NCI-H82 treated with DMSO at 0.1 percent for 48 hours (cell line): ENCODE results near the gene NOP14.
"Not testable (repeated sequence)": the region's sequence is repeated elsewhere in the genome, so short reads cannot be mapped to it uniquely, and the experiment has no call there.

Experiments
- DNase-seq: peaks from one replicate; lab custom pipeline; 2025; ENCODE audit not compliant: unreplicated experiment; lab: John Stamatoyannopoulos, UW

The NOP14 gene

DNA sequence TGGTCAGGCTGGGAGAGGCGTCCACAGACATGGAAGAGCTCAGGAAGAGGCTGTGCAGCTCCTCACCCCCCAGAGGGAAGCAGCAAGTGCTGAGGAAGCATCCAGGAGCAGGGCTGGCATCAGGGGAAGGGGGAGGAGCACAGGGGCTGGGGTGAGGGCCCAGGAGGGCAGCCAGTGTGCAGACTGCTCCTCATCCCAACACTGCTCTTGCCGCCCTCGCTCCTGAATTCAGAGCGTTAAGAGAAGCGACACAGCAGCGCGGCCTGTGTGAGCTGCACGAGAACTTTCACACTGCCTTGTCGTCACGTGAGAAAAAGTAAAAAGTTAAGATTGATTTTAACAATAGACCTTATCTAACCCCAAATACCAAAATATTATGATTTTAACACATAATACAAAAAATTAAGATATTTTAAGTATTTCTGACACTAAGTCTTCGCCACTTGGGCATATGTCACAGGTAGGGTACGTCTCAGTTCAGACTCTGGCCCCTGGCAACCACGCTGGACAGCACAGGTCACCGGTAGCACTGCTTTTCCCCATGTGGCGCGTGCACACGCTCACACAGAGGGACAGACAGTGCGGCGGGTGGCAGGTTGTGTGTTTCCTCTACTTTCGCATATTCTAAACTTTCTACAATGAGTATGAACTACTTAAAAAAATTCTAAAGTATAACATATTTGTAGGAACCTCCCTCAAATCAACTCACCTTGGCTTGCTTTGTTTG lies 19.7 kb downstream of the NOP14 start:
- DNase-seq: no peak

DNA sequence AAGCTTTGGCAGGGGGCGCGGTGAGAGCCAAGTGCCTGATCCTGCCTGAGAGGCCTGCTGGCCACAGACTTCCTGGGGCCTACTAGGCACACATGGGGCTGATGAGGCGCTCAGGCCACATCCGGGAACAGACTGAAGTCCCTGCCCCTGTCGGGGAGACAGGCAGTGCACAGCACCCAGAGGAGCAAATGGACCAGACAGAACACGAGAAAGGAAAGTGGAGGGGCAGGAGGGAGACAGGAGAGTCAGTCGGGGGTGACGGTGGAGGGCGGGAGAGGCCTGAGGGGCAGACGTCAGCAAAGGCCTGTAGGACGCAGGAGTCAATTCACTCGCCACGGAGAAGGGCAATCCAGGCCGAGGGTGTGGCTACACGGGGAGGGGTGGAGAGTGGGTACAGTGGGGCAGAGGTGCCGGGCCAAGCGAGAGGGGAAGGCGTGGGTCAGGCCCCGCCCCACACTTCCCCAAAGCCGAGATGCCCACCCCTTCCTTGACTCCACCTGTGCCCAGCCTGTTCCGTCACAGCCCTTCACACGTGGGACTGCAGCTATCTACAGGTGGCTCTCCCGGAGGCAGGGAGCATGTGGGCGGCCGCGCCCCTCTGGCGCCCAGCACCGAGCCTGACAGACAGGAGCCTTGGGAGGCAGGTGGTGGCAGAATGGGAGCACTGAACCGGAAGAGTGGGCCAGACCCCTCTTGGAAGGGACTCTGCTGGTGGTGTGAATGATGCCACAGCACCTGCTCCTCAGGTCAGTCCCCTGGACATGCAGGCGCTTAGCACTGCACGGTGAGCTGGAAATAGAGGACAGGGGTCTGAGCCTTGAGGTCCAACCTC lies 20.5 kb downstream of the NOP14 start:
- DNase-seq: no peak

DNA sequence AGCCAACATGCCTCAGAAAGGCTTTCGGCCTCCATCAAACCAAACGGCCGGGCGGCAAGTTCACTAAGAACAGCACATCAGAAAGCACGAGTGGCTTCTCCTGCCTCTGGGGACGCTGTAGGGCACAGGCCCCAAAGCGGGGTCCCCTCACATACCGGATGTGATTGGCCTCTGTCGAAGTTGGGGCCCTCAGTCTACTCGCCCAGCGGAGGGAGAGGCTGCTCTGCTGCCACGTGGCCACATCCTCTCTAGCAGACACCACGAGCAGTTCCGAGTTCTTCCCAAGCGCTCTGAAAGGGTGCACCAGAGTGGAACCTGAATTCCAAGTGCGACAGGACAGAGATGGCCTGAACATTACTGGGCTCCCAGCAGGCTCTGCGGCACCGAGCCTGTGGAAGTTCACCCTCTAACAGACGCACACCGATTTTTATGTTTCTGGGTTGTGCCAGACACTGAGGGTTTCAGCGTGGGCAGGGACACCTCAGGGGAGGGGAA lies 21.1 kb downstream of the NOP14 start:
- DNase-seq: no peak

DNA sequence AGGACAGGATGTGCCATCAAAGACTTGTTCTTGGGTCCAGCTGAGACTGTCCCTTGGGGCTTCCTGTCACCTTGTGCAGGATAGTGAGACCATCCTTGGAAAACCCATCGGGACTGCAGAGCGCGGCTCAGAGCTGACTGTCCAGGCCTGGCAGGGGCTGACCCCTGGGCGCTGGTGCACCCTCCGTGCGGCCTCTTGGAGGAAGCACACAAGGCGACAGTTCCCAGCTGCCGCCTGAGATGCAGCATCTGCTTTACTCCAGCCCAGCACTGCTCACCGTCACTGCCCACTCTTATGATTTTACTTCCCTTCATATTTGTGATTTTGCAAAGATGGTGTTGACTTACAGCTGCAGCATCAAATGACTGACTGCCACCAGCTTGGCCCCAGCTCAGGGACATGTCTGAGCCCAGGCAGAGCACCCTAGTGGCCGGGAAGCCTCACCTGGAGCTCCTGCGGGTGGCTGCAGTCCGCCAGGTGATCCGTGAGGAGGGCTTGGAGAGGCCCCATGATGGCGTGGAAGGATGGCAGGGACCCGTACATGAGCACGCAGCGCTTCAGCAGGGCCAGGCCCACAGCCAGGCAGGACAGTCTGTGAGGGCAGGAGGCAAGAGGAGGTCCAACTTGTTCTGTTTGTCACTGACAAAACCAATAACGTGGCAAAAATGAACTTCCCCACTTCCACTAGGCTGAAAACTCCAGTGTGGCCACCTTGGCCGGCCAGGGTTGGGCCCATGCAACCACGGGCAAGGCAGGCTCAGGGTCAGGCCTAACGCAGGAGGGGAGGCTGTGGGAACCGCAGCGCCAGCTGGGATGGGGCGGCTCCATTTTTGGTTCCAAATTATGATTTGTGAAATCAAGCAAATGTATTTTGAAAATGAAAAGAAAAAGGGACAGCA lies 21.8 kb downstream of the NOP14 start:
- DNase-seq: no peak

DNA sequence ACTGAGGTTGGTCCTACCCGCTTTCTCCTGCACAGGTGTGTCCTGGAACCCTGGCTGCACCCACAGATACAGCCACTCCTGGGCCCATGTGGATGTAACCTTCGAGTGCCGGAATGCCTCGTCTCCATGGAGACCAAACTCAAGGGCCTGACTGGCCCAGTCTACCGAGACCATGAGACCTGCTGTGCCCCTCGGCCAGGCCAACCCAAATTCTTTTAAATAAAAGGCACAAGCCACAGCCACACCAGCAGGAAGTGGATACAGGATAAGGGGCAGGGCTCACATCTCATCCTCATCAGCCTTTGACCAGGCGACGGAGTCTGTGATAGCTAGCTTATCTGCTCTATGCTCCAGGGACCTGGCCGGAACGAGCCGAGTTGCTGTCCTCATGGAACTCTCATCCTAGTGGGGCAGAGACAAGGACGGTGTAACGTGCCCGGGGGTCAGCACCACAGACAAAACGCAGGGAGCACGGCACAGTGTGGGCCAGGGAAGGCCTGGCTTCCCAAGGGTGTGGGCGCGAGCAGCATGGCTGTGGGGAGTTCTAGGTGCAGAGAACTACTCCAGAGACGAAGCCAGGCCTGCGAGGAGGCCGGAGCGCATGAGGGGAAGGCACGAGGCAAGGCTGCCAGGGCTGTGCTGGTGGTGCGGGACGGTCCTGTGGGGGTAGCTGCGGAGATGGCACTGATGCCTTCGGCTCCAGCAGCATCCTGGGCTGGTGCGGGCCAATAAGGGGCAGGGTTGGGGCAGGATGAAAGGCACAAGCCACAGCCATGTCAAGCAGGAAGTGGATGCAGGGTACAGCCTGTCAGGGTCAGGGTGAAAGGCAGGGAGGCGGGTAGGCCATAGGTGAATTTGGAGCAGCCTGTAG lies 22.7 kb downstream of the NOP14 start:
- no peak for DNase-seq

DNA sequence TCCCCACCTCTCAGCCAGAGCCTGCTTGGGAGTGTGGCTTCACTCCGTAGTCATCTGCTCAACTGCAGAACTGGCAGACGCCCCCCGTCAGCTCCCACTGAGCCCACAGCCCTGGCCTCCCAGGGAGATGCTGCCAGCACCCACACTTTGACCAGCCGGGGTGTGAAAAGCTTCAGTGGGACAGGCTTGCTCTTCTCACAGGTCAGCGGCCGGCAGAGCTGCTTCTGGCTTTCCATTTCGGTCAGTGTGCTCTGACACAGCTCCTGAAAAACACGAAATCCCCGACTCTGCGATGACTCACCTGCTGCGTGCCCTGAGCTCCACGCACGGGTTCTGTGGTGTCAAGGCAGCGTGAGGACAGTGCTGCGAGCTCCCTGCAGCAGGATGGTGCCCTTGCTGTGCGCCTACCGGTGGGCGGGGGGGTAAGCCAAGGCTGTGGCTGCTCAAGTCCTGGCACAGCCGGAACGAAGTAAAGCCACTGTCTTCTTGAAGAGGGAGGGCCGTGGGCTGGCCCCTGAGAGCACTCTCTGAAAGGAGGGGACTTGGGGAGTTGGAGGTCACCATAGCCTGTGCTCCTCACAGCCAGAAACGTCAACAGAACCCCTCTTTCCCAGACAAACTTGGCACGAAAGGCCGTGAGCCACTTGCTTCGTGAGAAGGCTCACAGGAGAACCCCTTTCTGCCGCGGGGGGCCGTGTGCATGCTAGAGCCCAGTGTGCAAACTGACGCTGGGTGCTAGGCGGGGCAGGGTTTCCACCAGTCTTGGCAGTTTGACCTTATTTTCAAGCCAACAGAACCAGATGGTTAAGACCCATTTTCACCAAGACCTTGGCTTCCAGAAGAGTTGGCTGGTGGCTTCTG lies 23.6 kb downstream of the NOP14 start:
- no peak for DNase-seq

DNA sequence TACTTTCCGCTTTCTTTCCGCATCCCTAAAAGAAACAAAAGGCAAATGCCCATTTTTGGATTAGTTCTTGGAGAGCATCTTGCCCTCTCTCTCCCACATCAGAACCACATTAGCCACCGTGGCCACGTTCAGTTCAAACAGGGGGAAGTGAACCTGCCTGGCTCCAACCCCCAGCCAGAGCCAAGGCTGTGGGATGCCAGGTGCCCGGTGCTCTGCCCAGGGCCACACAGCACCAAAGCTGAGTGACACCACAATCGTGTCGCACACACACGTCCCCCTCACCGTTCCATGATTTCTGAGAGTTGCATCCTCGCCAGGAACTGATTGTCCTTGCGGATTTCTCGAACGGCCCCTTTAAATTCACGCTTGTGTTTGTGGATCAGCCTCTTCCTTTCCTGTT lies 24.3 kb downstream of the NOP14 start:
- DNase-seq: no peak

DNA sequence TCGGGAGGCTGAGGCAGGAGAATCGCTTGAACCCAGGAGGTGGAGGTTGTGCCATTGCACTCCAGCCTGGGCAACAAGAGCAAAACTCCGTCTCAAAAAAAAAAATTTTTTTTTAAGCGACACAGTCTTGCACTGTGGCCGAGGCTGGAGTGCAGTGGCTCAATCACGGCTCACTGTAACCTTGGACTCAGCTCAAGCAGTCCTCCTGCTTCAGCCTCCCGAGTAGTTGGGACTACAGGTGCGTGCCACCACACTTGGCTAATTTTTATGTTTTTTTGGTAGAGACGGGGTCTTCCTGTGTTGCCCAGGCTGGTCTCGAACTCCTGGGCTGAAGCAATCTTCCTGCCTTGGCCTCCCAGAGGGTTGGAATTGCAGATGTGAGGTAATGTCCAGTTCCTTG lies 24.8 kb downstream of the NOP14 start:
- not testable (repeated sequence) for DNase-seq

DNA sequence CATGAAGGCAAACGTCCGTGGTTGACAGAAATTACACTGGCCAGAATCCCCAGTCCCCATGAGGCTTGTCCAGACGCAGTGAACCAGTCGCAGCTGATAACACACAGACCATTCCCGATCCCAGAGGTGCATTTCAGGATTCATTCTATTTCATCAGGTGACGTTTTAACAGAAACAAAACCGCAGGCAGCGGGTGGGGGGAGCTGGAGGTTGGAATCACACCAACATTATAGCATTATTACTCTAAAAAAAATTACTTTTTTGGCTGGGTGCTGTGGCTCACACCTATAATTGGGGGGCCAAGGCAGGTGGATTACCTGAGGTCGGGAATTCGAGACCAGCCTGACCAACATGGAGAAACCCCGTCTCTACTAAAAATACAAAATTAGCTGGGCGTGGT lies 25.2 kb downstream of the NOP14 start:
- no peak for DNase-seq

DNA sequence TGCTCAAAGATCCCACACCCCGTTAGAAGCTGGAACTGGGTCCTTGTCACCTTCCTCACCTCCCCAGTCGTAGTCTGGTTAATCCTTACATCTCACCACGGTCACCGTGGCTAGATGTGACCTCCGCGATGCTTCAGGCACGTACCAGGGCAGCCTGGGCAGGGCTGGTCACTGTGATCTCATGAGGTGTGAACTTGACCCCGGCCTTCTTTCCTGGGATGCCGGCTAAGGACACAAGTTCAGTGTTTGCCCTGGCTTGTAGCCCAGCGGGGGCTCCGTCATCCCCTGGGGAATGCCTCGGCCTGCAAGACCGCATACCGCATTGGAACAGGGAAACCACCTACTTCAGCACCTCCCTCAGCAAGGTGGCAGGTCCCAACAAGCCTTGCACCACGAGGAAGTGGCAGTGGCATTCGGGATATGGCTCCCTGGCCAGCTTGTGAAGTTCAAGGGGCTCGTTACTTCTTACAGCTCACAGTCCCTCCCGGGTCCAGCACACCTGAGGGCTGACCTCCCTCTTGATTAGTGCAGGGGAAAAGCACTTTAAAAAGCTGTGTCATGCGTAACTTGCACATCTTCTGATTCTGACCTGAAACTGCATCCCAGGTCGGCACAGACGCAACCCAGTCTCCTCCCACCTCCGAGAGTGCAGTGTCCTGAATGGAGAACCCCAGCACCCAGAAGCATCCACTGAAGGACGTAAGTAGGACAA lies 25.9 kb downstream of the NOP14 start:
- DNase-seq: no peak

DNA sequence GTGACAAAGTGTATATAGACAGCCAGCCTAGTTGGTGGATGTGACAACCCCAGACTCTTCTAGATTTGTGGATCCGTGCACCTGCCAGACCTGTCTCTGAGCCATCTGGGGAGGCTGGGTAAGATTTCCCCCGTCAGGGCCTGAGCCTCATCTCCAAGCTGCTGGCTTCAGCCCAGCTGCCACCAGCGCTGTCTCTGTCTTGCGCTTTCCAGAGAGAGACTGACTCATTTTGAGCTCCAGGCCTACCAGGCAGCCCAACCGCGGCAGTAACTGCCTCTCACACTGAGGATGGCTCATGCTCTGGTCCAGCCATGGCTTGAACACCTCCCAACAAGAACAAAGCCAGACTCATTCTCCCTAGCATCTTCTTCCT lies 26.4 kb downstream of the NOP14 start:
- DNase-seq: no peak

DNA sequence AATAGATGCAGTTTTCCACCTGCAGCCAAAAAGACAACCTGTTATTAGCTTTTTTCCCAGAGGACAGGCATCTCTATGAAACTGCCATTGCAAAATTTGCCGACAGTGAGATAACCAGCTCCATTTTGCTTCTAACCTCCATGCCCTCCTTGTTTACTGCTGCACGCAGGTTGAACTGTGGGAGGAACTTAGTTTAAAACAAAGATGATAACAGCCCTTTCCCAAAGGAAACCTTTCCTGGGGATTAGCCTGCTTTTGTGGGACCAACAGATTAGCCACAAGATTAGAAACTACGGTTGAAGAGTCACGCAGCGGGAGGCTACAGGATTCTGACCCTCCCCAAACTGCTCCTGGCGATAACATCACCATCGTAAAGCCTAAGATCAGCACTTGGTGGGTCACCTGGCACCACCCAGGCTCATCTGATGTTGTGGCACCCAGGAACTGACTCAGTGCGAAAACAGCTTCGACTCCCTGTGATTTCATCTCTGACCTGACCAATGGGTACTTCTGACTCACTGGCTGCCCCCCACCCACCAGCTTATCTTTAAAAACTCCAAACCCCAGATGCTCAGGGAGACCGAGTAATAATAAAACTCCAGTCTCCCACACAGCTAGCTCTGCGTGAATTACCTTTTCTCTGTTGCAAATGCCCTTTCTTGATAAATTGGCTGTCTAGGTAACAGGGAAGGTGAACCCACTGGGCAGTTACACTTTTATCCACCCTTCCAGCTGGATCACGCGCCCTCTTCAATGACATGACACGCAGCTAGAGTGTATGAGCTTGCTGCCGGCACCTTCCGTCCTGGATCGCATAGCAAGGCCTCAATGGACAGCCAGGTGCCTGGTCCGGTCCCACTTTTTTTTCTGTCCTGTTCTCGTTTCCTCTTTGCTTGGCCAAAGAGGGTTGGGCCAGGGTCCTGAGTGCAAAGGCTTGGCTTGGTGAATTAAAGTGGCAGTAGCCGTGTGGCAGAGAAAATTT lies 27.2 kb downstream of the NOP14 start:
- no peak for DNase-seq

DNA sequence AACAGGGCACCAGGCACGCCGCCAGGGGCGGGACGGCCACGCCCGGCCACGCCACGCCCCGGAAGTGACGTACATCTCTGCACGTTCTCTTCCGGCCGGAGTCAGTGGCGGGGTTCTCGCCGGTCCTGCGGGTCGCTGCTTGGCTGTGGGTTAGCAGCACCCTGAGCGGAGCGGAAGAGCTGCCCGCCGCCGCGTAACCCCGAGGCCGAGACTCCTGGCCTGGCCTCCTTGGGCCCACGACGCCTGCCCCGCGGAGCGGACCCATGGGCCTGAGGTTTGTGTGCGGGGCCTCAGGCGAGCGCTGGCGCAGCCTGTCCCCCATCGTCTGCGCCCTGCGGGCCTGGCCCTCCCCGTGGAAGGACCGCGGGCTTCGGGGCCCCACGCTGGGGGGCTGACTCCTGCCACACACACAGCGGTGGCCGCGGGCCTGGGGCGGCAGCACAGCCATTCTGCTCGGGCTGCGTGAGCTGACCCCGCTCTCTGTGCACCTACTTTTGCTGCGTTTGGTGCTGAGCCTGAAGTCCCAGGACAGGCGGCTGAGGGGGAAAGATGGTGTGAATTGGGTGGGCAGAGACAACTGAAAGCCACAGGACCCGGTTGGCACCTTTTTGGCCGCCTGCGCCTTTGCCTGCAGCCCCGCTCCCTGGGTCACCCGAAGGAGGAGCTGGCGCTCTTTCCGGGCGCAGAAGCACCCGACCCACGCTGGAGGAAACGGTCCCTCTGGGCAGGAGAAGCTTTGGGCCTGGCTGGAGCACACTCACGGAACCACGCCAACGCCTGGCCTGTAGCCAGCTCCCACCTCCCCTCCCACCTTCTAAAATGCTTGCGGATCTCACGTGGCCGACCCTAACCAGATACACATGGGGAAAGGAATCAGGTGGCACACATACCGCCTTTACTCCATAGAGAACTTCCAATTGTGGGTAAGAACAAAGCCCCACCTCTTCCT lies 28.1 kb downstream of the NOP14 start:
- DNase-seq: peak; percentile 68

DNA sequence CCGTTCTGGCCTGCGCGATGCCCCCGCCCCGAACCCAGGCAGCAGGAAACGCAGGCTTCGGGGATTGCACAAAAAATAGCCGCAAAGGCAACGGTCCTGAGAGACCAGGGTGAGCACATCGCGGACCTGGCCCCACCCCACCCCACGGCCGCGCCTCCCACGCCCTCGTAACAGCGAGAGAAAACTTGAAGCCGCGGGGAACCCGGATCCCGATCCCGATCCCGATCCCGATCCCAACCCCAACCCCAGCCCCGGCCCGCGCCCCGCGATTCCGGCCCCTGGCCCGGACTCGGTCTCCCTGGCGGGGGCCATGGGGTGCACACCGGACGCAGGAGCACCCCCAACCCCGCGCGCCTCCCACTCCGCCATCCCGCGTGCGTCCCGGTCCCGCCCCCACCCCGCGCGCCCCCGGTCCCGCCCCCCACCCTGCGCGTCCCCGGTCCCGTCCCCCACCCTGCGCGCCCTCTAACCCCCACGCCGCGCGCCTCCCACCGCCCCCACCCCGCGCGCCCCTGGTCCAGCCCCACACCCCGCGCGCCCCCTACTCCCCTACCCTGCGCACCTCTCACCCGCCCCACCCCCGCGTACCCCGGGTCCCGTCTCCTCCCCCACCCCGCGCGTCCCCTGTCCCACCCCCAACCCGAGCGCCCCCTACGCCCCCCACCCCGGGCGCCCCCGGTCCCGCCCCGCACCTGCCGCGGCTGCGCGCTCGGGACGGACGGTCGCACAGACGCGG lies 29.0 kb downstream of the NOP14 start:
- DNase-seq: no peak

DNA sequence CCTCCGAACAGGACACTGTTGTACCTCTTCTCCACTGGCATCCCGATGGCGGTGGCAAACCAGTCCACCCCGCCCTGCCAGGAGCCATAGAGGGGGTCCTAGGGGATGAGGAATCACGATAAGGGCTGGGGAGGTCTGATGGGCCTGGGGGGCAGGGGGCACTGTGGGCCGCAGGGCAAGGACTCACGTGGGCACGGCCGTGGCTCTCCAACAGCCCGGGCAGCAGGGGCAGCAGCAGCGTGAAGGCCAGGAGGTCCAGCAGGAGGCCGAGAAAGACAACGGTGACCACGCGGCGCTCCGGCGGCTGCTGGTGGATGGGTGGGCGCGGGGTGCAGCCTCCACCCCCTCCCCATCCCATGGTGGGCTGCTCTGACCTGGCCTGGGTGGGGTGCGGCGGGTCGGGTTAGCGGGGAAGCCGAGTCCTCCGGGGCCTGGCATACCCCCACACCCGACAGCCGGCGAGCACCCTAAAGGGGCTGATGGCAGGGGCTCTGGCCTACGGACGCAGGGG lies 29.6 kb downstream of the NOP14 start:
- DNase-seq: no peak
